Ovary (tissue), 3 donors: ENCODE results near the gene MT1F.

Experiments used
- CTCF ChIP-seq, 3 donors: fragments of 450-650 bp in 2 of 3; fragments of 200-600 bp in 1 of 3; IDR thresholded peaks; one replicate each; pipeline versions ENCODE4 v1.5.1 to v1.8.0; 2016 to 2022; ENCODE audit warnings: antibody characterized with exemption in 3 of 3, mild to moderate bottlenecking in 1 of 3
- EP300 ChIP-seq: sonication (generic); formaldehyde crosslinking; IDR thresholded peaks from one replicate; pipeline ENCODE4 v1.6.1; 2017; ENCODE audit warnings: antibody characterized with exemption
- POLR2A ChIP-seq: fragments of 450-650 bp; IDR thresholded peaks from one replicate; pipeline ENCODE4 v1.6.1; 2017; ENCODE audit warnings: antibody characterized with exemption, mild to moderate bottlenecking, moderate library complexity
- donor health status: DM: no; HTN: no; CAD: no.

GRCh38 chr16:56669005-56669839 lies 11.5 kb downstream of the MT1F start, which contains the start of gene MT1H:
- TF ChIP-seq POLR2A (no peak), CTCF (IDR thresholded peaks at IDR 0.05) (no peak), EP300 (no peak)
